Hepatocyte (in vitro differentiated cells): ENCODE data around the gene MPP3. TPM values are rescaled to one million over a fixed set of nuclear protein-coding genes. Genes with fewer than 3 reads are reported as not detected.

Experiments
- DNase-seq: peaks from one replicate; pipeline ENCODE4 v3.0.0-alpha.2; 2016; ENCODE audit warnings: low spot score
- H2AFZ ChIP-seq: fragments of 200-600 bp; sonication (generic); 2 replicates; pipeline ENCODE4 v1.6.0; 2016; ENCODE audit warnings: antibody characterized with exemption, mild to moderate bottlenecking
- H3K27ac ChIP-seq: fragments of 200-600 bp; sonication (generic); 2 replicates; pipeline ENCODE4 v1.5.1; 2016; ENCODE audit warnings: mild to moderate bottlenecking
- H3K27me3 ChIP-seq: fragments of 200-600 bp; sonication (generic); 2 replicates; pipeline ENCODE4 v1.6.1; 2016
- H3K36me3 ChIP-seq: fragments of 200-600 bp; sonication (generic); replicated peaks from 2 replicates; pipeline ENCODE4 v1.5.1; 2016; ENCODE audit warnings: low read depth; ENCODE audit not compliant: insufficient read depth
- H3K4me1 ChIP-seq: fragments of 200-600 bp; sonication (generic); 2 replicates; pipeline ENCODE4 v1.5.1; 2016; ENCODE audit warnings: mild to moderate bottlenecking, moderate library complexity; ENCODE audit not compliant: insufficient read depth
- H3K4me2 ChIP-seq: fragments of 200-600 bp; sonication (generic); 2 replicates; pipeline ENCODE4 v1.6.0; 2016
- H3K4me3 ChIP-seq: fragments of 200-600 bp; sonication (generic); 2 replicates; pipeline ENCODE4 v1.5.1; 2016; ENCODE audit warnings: mild to moderate bottlenecking
- H3K79me2 ChIP-seq: fragments of 200-600 bp; sonication (generic); 2 replicates; pipeline ENCODE4 v1.6.0; 2017; ENCODE audit warnings: mild to moderate bottlenecking
- H3K9me2 ChIP-seq: fragments of 200-600 bp; sonication (generic); replicated peaks from 2 replicates; pipeline ENCODE4 v1.6.0; 2017; ENCODE audit warnings: mild to moderate bottlenecking; ENCODE audit not compliant: insufficient read depth
- H3K9me3 ChIP-seq: fragments of 200-600 bp; sonication (generic); 2 replicates; pipeline ENCODE4 v1.5.1; 2016; ENCODE audit warnings: low read depth, mild to moderate bottlenecking
- H4K20me1 ChIP-seq: fragments of 200-600 bp; sonication (generic); 2 replicates; pipeline ENCODE4 v1.6.0; 2016; ENCODE audit warnings: mild to moderate bottlenecking; ENCODE audit not compliant: insufficient read depth, poor library complexity, severe bottlenecking
- CTCF ChIP-seq: fragments of 200-600 bp; sonication (generic); IDR thresholded peaks from 2 replicates; pipeline ENCODE4 v1.5.1; 2016; ENCODE audit warnings: antibody characterized with exemption, mild to moderate bottlenecking; ENCODE audit not compliant: poor library complexity
- EZH2 ChIP-seq: fragments of 200-600 bp; sonication (generic); IDR thresholded peaks from 2 replicates; pipeline ENCODE4 v1.6.1; 2016; ENCODE audit warnings: antibody characterized with exemption, mild to moderate bottlenecking, borderline replicate concordance
- EZH2phosphoT487 ChIP-seq: fragments of 200-600 bp; sonication (generic); IDR thresholded peaks from one replicate; pipeline ENCODE4 v1.6.1; 2018; ENCODE audit warnings: antibody characterized with exemption, mild to moderate bottlenecking, low read depth, moderate library complexity; ENCODE audit not compliant: unreplicated experiment, severe bottlenecking
- WGBS: methylation state at CpG from one replicate; pipeline ENCODE4 v1.1.6; 2016; ENCODE audit warnings: low lambda C conversion rate; ENCODE audit errors: missing lambda C conversion rate; 5-methylcytosine and 5-hydroxymethylcytosine counted together
- polyA plus RNA-seq: library from polyadenylated mRNA; unstranded; fragments of >200 nt; fragmentation: Nextera tagmentation; extraction: Ambion mirVana; gene quantifications from 2 replicates; pipeline ENCODE4 v1.2.1, GENCODE V29; 2016
- total RNA-seq: library from RNA; depleted of rRNA; stranded (reverse); fragments of >200 nt; gene quantifications from 2 replicates; pipeline ENCODE4 v1.2.3, GENCODE V29; 2014

The MPP3 gene
- total and polyA plus RNA-seq, 2 experiments from 2014 or later = 3.2 to 5.1 TPM

- Histone ChIP-seq H3K4me3 (peak within 1 kb of the TSS; percentile 90), H3K27me3 (no peaks in the 10 kb centered on the region), H3K4me1 (peaks cover 21% of the 10 kb centered on the region), H3K27ac (peak within 1 kb of the TSS; percentile 99), H3K4me2 (peak within 1 kb of the TSS; percentile 95), H4K20me1 (no peaks in the 10 kb centered on the region), H3K36me3 (no peaks in the 10 kb centered on the region), H3K79me2 (peaks cover 30% of the 10 kb centered on the region), H3K9me2 (no peaks in the 10 kb centered on the region), H3K9me3 (no peaks in the 10 kb centered on the region), H2AFZ (peak within 1 kb of the TSS; percentile 83)
- WGBS = 2% methylated on average over 58 of the region's 100 CpGs
- peak; percentile 98 for DNase-seq
- TF ChIP-seq EZH2 (no peak), EZH2phosphoT487 (no peak), CTCF (no peak)
Observed at GRCh38 chr17:43778337-43779144, 54.4 kb downstream of the MPP3 start, which contains the start of gene DUSP3. DUSP3 (minus strand) TSS chr17:43778977; CDS start chr17:43778924, 53 bp downstream.

GRCh38 chr17:43774304-43775250 lies 58.4 kb downstream of the MPP3 start:
- Histone ChIP-seq H3K4me1 (peaks cover 30% of the 10 kb centered on the region), H3K36me3 (peaks cover 4% of the 10 kb centered on the region), H3K27me3 (no peaks in the 10 kb centered on the region), H3K79me2 (peaks cover 30% of the 10 kb centered on the region), H3K27ac (no peak overlapping the region), H3K9me2 (no peaks in the 10 kb centered on the region), H2AFZ (no peak overlapping the region), H3K9me3 (no peaks in the 10 kb centered on the region), H4K20me1 (no peaks in the 10 kb centered on the region), H3K4me3 (no peak overlapping the region), H3K4me2 (no peak overlapping the region)
- 97% methylated on average over 16 of the region's 16 CpGs for WGBS
- TF ChIP-seq CTCF = no peak
- TF ChIP-seq EZH2 = no peak
- no peak for TF ChIP-seq EZH2phosphoT487
- DNase-seq = no peak

GRCh38 chr17:43772877-43773648 lies 59.9 kb downstream of the MPP3 start:
- Histone ChIP-seq H3K79me2 (peaks cover 30% of the 10 kb centered on the region), H3K4me2 (no peak overlapping the region), H3K9me2 (no peaks in the 10 kb centered on the region), H3K27me3 (no peaks in the 10 kb centered on the region), H3K4me3 (no peak overlapping the region), H3K9me3 (no peaks in the 10 kb centered on the region), H4K20me1 (no peaks in the 10 kb centered on the region), H3K4me1 (peaks cover 25% of the 10 kb centered on the region), H2AFZ (no peak overlapping the region), H3K27ac (peak overlapping the region; percentile 67), H3K36me3 (peaks cover 4% of the 10 kb centered on the region)
- TF ChIP-seq CTCF (no peak), EZH2 (no peak), EZH2phosphoT487 (no peak)
- DNase-seq = no peak
- 61% methylated on average over 10 of the region's 10 CpGs for WGBS
